Measurements from ENCODE around the gene DGKD. TPM values are rescaled to one million over a fixed set of nuclear protein-coding genes. Genes with fewer than 3 reads are reported as not detected.

Gene DGKD
- total RNA-seq, 2 experiments from 2014 or later, result 147 to 156 TPM

- H3K4me1 Mint-ChIP-seq (ENCODE audit: low read depth), result peaks cover 26% of the 10 kb centered on the region
- peaks cover 88% of the 10 kb centered on the region for H3K36me3 Mint-ChIP-seq (ENCODE audit: low read depth)
- no peak overlapping the region for H3K4me3 ChIP-seq (ENCODE audit: low read length)
Observed at GRCh38 chr2:233436691-233437438, 82.6 kb downstream of the DGKD start.

GRCh38 chr2:233437439-233437955, 83.2 kb downstream of the DGKD start:
- DNase-seq, result peak in 1 of 14 experiments; percentile 2
- CTCF ChIA-PET, result interaction anchor here (1.9 kb wide), 1 partner anchor 33 kb away, joined by 5 read pairs; no protein-coding TSS in a partner anchor
- intact Hi-C loops (cut with DNase I, micrococcal nuclease), result no loop called here
- no peaks in the 10 kb centered on the region for H3K27me3 Mint-ChIP-seq
- Histone ChIP-seq H3K27me3 (ENCODE audit: control insufficient read depth in 1 of 2, insufficient read depth in 2 of 2, low read length in 2 of 2) (no peaks in the 10 kb centered on the region), H3K4me3 (ENCODE audit: low read length) (no peak overlapping the region), H3K9me3 (ENCODE audit: control insufficient read depth in 1 of 2, insufficient read depth in 1 of 2, low read length in 2 of 2) (no peaks in the 10 kb centered on the region), H3K36me3 (ENCODE audit: insufficient read depth, low read length) (peaks cover 75% of the 10 kb centered on the region), H3K27ac (ENCODE audit: low read depth in 1 of 2, low read length in 2 of 2) (no peak overlapping the region), H3K4me1 (ENCODE audit: insufficient read depth, low read length) (no peaks in the 10 kb centered on the region)
- H3K27ac Mint-ChIP-seq, result no peak overlapping the region
- H3K4me1 Mint-ChIP-seq (ENCODE audit: low read depth), result peaks cover 31% of the 10 kb centered on the region
- no peaks in the 10 kb centered on the region for H3K9me3 Mint-ChIP-seq
- no peak for TF ChIP-seq CTCF (IDR thresholded peaks at IDR 0.05)
- no peak for ATAC-seq (ENCODE audit: poor library complexity)
- peaks cover 93% of the 10 kb centered on the region for H3K36me3 Mint-ChIP-seq (ENCODE audit: low read depth)
- POLR2A ChIA-PET, result no interaction called here
- H3K4me3 Mint-ChIP-seq, result no peak overlapping the region

More at GRCh38 chr2:233436691-233437438, 82.6 kb downstream of the DGKD start:
- H3K4me1 ChIP-seq (ENCODE audit: insufficient read depth, low read length), result no peaks in the 10 kb centered on the region
- ATAC-seq (ENCODE audit: poor library complexity), result no peak
- no peak for TF ChIP-seq CTCF (IDR thresholded peaks at IDR 0.05)
- peak in 1 of 14 experiments; percentile 24 for DNase-seq
- H3K36me3 ChIP-seq (ENCODE audit: insufficient read depth, low read length), result peaks cover 72% of the 10 kb centered on the region
- H3K27ac ChIP-seq (ENCODE audit: low read depth in 1 of 2, low read length in 2 of 2), result no peak overlapping the region
- H3K27ac Mint-ChIP-seq, result peak overlapping the region; percentile 20
- no peaks in the 10 kb centered on the region for H3K9me3 ChIP-seq (ENCODE audit: control insufficient read depth in 1 of 2, insufficient read depth in 1 of 2, low read length in 2 of 2)
- intact Hi-C loops (cut with DNase I, micrococcal nuclease), result no loop called here
- no peak overlapping the region for H3K4me3 Mint-ChIP-seq
- H3K27me3 Mint-ChIP-seq, result no peaks in the 10 kb centered on the region
- no peaks in the 10 kb centered on the region for H3K9me3 Mint-ChIP-seq
- ChIA-PET POLR2A (no interaction called here), CTCF (no interaction called here)
- no peaks in the 10 kb centered on the region for H3K27me3 ChIP-seq (ENCODE audit: control insufficient read depth in 1 of 2, insufficient read depth in 2 of 2, low read length in 2 of 2)

GRCh38 chr2:233438573-233439147, 84.4 kb downstream of the DGKD start:
- H3K36me3 Mint-ChIP-seq (ENCODE audit: low read depth), result peaks cover 94% of the 10 kb centered on the region
- H3K4me1 Mint-ChIP-seq (ENCODE audit: low read depth), result peaks cover 35% of the 10 kb centered on the region
- ChIA-PET CTCF (interaction anchor here (1.9 kb wide), 1 partner anchor 34 kb away, joined by 5 read pairs; no protein-coding TSS in a partner anchor), POLR2A (no interaction called here)
- H3K9me3 Mint-ChIP-seq, result no peaks in the 10 kb centered on the region
- TF ChIP-seq CTCF (IDR thresholded peaks at IDR 0.05), result no peak
- no peak for DNase-seq
- H3K4me3 Mint-ChIP-seq, result no peak overlapping the region
- Histone ChIP-seq H3K4me1 (ENCODE audit: insufficient read depth, low read length) (peaks cover 9% of the 10 kb centered on the region), H3K27ac (ENCODE audit: low read depth in 1 of 2, low read length in 2 of 2) (no peak overlapping the region), H3K9me3 (ENCODE audit: control insufficient read depth in 1 of 2, insufficient read depth in 1 of 2, low read length in 2 of 2) (no peaks in the 10 kb centered on the region), H3K4me3 (ENCODE audit: low read length) (no peak overlapping the region), H3K27me3 (ENCODE audit: control insufficient read depth in 1 of 2, insufficient read depth in 2 of 2, low read length in 2 of 2) (no peaks in the 10 kb centered on the region), H3K36me3 (ENCODE audit: insufficient read depth, low read length) (peaks cover 82% of the 10 kb centered on the region)
- H3K27ac Mint-ChIP-seq, result peak overlapping the region; percentile 36
- H3K27me3 Mint-ChIP-seq, result no peaks in the 10 kb centered on the region
- ATAC-seq (ENCODE audit: poor library complexity), result no peak
- intact Hi-C loops (cut with DNase I, micrococcal nuclease), result no loop called here

Data from CD4-positive, alpha-beta T cell (primary cell).